Neural progenitor cell (in vitro differentiated cells): ENCODE results near the gene RASGEF1B.

Experiments
- EZH2 ChIP-seq: fragments of 200-600 bp; sonication (generic); IDR thresholded peaks from 2 replicates; pipeline ENCODE4 v1.6.1; 2017; ENCODE audit warnings: antibody characterized with exemption, mild to moderate bottlenecking, moderate library complexity
- EZH2phosphoT487 ChIP-seq: fragments of 200-600 bp; sonication (generic); IDR thresholded peaks from 2 replicates; pipeline ENCODE4 v1.6.1; 2017; ENCODE audit warnings: antibody characterized with exemption
- TF ChIP-seq, protein P1 (sequence below): fragments of 200-600 bp; sonication (generic); IDR thresholded peaks from 2 replicates; pipeline ENCODE4 v1.5.1; 2017; ENCODE audit warnings: antibody characterized with exemption, mild to moderate bottlenecking

GRCh38 chr4:81509191-81509590, 37.5 kb upstream of the RASGEF1B start:
- TF ChIP-seq, protein P1, sequence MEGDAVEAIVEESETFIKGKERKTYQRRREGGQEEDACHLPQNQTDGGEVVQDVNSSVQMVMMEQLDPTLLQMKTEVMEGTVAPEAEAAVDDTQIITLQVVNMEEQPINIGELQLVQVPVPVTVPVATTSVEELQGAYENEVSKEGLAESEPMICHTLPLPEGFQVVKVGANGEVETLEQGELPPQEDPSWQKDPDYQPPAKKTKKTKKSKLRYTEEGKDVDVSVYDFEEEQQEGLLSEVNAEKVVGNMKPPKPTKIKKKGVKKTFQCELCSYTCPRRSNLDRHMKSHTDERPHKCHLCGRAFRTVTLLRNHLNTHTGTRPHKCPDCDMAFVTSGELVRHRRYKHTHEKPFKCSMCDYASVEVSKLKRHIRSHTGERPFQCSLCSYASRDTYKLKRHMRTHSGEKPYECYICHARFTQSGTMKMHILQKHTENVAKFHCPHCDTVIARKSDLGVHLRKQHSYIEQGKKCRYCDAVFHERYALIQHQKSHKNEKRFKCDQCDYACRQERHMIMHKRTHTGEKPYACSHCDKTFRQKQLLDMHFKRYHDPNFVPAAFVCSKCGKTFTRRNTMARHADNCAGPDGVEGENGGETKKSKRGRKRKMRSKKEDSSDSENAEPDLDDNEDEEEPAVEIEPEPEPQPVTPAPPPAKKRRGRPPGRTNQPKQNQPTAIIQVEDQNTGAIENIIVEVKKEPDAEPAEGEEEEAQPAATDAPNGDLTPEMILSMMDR: no peak
- TF ChIP-seq EZH2phosphoT487: no peak
- no peak for TF ChIP-seq EZH2
